ENCODE data around the gene HPCAL1. TPM values are rescaled to one million over a fixed set of nuclear protein-coding genes. Genes with fewer than 3 reads are reported as not detected.

The HPCAL1 gene
- total and polyA plus RNA-seq, 2 of the 8 experiments (the other 6 are each of a cell fraction or from before 2014, with no cell fraction given) = 5.8 to 8.6 TPM

DNA sequence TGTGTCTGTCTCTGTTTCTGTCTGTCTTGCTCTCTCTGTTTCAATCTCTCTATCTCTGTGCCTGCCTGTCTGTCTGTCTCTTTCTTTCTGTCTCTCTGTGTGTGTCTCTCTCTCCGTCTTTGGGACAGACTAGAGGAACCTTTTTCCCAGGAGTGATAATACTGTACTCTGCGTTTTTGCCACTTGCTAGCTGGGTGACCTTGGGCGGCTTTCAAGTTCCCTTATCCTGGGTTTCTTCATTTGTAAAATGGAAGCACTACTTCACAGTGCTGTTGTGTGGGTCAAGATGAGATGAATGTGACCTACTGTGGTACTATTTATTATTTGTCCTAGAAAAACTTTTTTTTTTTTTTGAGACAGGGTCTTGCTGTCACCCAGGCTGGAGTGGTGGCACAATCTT lies 42.4 kb downstream of the HPCAL1 start (continued):
- TF ChIP-seq, protein P1, sequence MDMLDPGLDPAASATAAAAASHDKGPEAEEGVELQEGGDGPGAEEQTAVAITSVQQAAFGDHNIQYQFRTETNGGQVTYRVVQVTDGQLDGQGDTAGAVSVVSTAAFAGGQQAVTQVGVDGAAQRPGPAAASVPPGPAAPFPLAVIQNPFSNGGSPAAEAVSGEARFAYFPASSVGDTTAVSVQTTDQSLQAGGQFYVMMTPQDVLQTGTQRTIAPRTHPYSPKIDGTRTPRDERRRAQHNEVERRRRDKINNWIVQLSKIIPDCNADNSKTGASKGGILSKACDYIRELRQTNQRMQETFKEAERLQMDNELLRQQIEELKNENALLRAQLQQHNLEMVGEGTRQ (IDR thresholded peaks at IDR 0.05; ENCODE audit: low read length) = no peak
- TF ChIP-seq SAP30 (IDR thresholded peaks at IDR 0.05; ENCODE audit: insufficient read depth, insufficient replicate concordance, low read length) = no peak
- no peak for TF ChIP-seq TAF7 (optimal IDR thresholded peaks at IDR 0.05; ENCODE audit: borderline replicate concordance, low read depth, low read length)
- no peak for TF ChIP-seq GTF2F1 (IDR thresholded peaks at IDR 0.05; ENCODE audit: borderline replicate concordance, low read depth, low read length)
